GM12891 (cell line): ENCODE measurements around the gene EIPR1.

Experiments used
- POLR2A ChIP-seq: IDR thresholded peaks from 2 replicates; pipeline ENCODE4 v1.6.1; 2011; ENCODE audit warnings: low read depth, low read length, control low read depth
- POU2F2 ChIP-seq: IDR thresholded peaks from 2 replicates; pipeline ENCODE4 v1.6.1; 2011; ENCODE audit warnings: low read depth, mild to moderate bottlenecking, control low read depth, low read length, moderate library complexity
- TAF1 ChIP-seq: IDR thresholded peaks from 2 replicates; pipeline ENCODE4 v1.6.1; 2011; ENCODE audit warnings: low read depth, low read length, control low read depth

- TF ChIP-seq TAF1 (no peak), POU2F2 (no peak), POLR2A (no peak)
Measured at GRCh38 chr2:3292416-3292815, 85.2 kb downstream of the EIPR1 start.
